HepG2 (cell line): ENCODE measurements around the gene RHOT2. TPM values are rescaled to one million over a fixed set of nuclear protein-coding genes. Genes with fewer than 3 reads are reported as not detected.

Experiments
- BRF2 ChIP-seq: sonication (generic); formaldehyde crosslinking; IDR thresholded peaks from 2 replicates; pipeline ENCODE4 v1.8.1; 2022; ENCODE audit warnings: mild to moderate bottlenecking, missing genetic modification reagents
- HNF4G ChIP-seq, 2 experiments: sonication (generic) in 1 of 2; formaldehyde crosslinking in 1 of 2; IDR thresholded peaks; 2 replicates each; pipeline versions ENCODE4 v1.4.0 to v1.6.1; 2011 to 2020; ENCODE audit warnings: borderline replicate concordance in 2 of 2, low read depth in 2 of 2, mild to moderate bottlenecking in 2 of 2, low read length in 1 of 2, missing genetic modification reagents in 1 of 2, moderate library complexity in 1 of 2
- JUNB ChIP-seq: sonication (generic); formaldehyde crosslinking; IDR thresholded peaks from 2 replicates; pipeline ENCODE4 v1.8.0; 2022; ENCODE audit warnings: missing genetic modification reagents, mild to moderate bottlenecking, borderline replicate concordance
- KLF9 ChIP-seq: IDR thresholded peaks from 2 replicates; pipeline ENCODE4 v1.6.1; 2016; ENCODE audit warnings: low read depth
- MXD4 ChIP-seq: IDR thresholded peaks from 2 replicates; pipeline ENCODE4 v1.6.1; 2016; ENCODE audit warnings: mild to moderate bottlenecking, missing biosample characterization, missing genetic modification reagents
- NFE2L2 ChIP-seq: fragments of 150-350 bp; IDR thresholded peaks from 2 replicates; pipeline ENCODE4 v1.6.1; 2014; ENCODE audit warnings: low read length
- ONECUT2 ChIP-seq: sonication (generic); formaldehyde crosslinking; IDR thresholded peaks from 2 replicates; pipeline ENCODE4 v1.4.0; 2020; ENCODE audit warnings: missing genetic modification reagents
- REXO4 ChIP-seq: sonication (generic); formaldehyde crosslinking; IDR thresholded peaks from 2 replicates; pipeline ENCODE4 v1.8.0; 2022; ENCODE audit warnings: missing genetic modification reagents, mild to moderate bottlenecking, borderline replicate concordance
- SAFB2 ChIP-seq: sonication (generic); formaldehyde crosslinking; IDR thresholded peaks from 2 replicates; pipeline ENCODE4 v1.5.1; 2020; ENCODE audit warnings: missing genetic modification reagents, low read depth, mild to moderate bottlenecking, borderline replicate concordance
- SALL1 ChIP-seq: sonication (generic); formaldehyde crosslinking; IDR thresholded peaks from 2 replicates; pipeline ENCODE4 v1.8.0; 2022; ENCODE audit warnings: mild to moderate bottlenecking, missing genetic modification reagents
- SOX6 ChIP-seq, 2 experiments: fragments of 450-650 bp in 1 of 2; sonication (generic) in 1 of 2; formaldehyde crosslinking in 1 of 2; IDR thresholded peaks; 2 replicates each; pipeline versions ENCODE4 v1.4.0 to v1.6.1; 2017 to 2020; ENCODE audit warnings: antibody characterized with exemption in 1 of 2, mild to moderate bottlenecking in 1 of 2, missing genetic modification reagents in 1 of 2
- ZBTB20 ChIP-seq: sonication (generic); formaldehyde crosslinking; IDR thresholded peaks from 2 replicates; pipeline ENCODE4 v1.8.1; 2023; ENCODE audit warnings: missing genetic modification reagents, low read depth, mild to moderate bottlenecking, borderline replicate concordance
- ZEB1 ChIP-seq: IDR thresholded peaks from 2 replicates; pipeline ENCODE4 v1.6.1; 2012; ENCODE audit warnings: mild to moderate bottlenecking, low read depth, inconsistent platforms; ENCODE audit not compliant: insufficient replicate concordance
- ZFP36 ChIP-seq: fragments of 150-350 bp; IDR thresholded peaks from 2 replicates; pipeline ENCODE4 v1.6.1; 2018; ENCODE audit warnings: borderline replicate concordance, low read length, low read depth; ENCODE audit not compliant: partially characterized antibody
- ZNF883 ChIP-seq: sonication (generic); formaldehyde crosslinking; IDR thresholded peaks from 2 replicates; pipeline ENCODE4 v1.5.1; 2020; ENCODE audit warnings: mild to moderate bottlenecking, missing genetic modification reagents; ENCODE audit errors: not compliant biosample characterization
- ZSCAN20 ChIP-seq: sonication (generic); formaldehyde crosslinking; IDR thresholded peaks from 2 replicates; pipeline ENCODE4 v1.4.0; 2020; ENCODE audit warnings: missing genetic modification reagents, mild to moderate bottlenecking, borderline replicate concordance
- polyA plus RNA-seq, 8 experiments: library from polyadenylated mRNA; depleted of rRNA in 3 of 8; stranded (reverse) in 7 of 8; unstranded in 1 of 8; fragments of >200 nt; fragmentation: Illumina TruSeq in 4 of 8; extraction: Trizol in 4 of 8; gene quantifications; 2 replicates each; pipeline versions ENCODE4 v1.2.1 to v1.2.3, GENCODE V29; 2011 to 2016; ENCODE audit warnings: low read depth in 4 of 8, missing spikeins in 1 of 8, mixed read lengths in 1 of 8; ENCODE audit not compliant: insufficient read depth in 1 of 8
- total RNA-seq, 5 experiments: library from RNA; depleted of rRNA; stranded (reverse); fragments of >200 nt; fragmentation: Illumina TruSeq; extraction: Trizol; gene quantifications; 2 replicates each; pipeline ENCODE4 v1.2.3, GENCODE V29; 2016; ENCODE audit warnings: low read depth in 1 of 5
- TF ChIP-seq, protein P1 (sequence below): sonication (generic); formaldehyde crosslinking; IDR thresholded peaks from 2 replicates; pipeline ENCODE4 v1.5.1; 2020; ENCODE audit warnings: mild to moderate bottlenecking, missing genetic modification reagents, moderate library complexity
- TF ChIP-seq, protein P2 (sequence below): sonication (generic); formaldehyde crosslinking; IDR thresholded peaks from 2 replicates; pipeline ENCODE4 v1.5.1; 2020; ENCODE audit warnings: missing genetic modification reagents, mild to moderate bottlenecking, borderline replicate concordance
- TF ChIP-seq, protein P3 (sequence below): sonication (generic); formaldehyde crosslinking; IDR thresholded peaks from 2 replicates; pipeline ENCODE4 v1.4.0; 2020; ENCODE audit warnings: missing genetic modification reagents, low read depth, mild to moderate bottlenecking, borderline replicate concordance

The RHOT2 gene
- total and polyA plus RNA-seq, 2 of the 13 experiments (the other 11 are each of a cell fraction or from before 2014, with no cell fraction given), result 63.6 to 76.9 TPM

DNA sequence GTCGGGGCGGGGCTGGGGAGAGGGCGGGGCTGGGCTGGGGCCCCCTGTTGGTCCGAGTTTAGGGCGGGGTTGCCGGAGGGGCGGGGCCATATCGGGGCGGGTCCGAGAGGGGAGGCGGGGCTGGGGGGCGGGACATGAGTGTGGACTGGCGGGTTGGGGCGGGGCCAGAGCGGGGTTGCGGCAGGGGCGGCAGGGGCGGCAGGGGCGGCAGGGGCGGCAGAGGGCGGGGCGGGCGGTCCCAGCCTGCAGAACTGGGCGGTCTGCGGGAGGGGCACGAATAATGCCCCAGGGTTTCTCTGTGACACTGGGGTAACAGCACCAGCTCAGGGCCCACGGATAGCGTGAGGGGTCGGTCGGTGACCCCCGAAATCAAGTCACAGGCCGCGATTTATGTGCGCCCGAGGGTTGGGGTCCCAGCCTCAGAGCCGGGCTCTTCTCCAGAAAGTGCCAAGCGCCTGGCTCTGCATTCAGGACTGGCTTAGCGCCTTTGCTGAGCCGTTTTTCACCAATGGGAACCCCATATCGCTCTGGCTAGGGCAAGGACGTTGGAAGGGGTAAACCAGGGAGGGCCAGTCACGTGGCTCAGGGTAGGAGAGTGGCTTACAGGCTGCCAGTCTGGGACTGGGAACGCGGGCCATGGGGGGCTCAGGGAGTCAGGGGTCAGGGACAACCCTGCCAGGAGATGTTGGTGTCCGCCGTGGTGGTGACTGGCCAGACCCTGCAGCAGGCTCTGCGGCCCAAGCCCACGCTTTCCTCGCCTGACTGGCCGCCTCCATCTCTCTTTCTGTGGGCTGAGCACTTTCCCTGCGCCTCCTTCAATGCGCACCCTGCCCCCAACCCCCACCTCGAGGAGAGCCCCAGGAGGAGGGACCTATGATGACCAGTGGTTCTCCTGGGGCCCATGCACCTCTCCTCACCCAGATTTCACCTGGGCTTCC is 30.6 kb upstream of the RHOT2 start (continued):
- TF ChIP-seq, protein P1, sequence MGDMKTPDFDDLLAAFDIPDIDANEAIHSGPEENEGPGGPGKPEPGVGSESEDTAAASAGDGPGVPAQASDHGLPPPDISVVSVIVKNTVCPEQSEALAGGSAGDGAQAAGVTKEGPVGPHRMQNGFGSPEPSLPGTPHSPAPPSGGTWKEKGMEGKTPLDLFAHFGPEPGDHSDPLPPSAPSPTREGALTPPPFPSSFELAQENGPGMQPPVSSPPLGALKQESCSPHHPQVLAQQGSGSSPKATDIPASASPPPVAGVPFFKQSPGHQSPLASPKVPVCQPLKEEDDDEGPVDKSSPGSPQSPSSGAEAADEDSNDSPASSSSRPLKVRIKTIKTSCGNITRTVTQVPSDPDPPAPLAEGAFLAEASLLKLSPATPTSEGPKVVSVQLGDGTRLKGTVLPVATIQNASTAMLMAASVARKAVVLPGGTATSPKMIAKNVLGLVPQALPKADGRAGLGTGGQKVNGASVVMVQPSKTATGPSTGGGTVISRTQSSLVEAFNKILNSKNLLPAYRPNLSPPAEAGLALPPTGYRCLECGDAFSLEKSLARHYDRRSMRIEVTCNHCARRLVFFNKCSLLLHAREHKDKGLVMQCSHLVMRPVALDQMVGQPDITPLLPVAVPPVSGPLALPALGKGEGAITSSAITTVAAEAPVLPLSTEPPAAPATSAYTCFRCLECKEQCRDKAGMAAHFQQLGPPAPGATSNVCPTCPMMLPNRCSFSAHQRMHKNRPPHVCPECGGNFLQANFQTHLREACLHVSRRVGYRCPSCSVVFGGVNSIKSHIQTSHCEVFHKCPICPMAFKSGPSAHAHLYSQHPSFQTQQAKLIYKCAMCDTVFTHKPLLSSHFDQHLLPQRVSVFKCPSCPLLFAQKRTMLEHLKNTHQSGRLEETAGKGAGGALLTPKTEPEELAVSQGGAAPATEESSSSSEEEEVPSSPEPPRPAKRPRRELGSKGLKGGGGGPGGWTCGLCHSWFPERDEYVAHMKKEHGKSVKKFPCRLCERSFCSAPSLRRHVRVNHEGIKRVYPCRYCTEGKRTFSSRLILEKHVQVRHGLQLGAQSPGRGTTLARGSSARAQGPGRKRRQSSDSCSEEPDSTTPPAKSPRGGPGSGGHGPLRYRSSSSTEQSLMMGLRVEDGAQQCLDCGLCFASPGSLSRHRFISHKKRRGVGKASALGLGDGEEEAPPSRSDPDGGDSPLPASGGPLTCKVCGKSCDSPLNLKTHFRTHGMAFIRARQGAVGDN, result peak; percentile 57
- TF ChIP-seq, protein P2, sequence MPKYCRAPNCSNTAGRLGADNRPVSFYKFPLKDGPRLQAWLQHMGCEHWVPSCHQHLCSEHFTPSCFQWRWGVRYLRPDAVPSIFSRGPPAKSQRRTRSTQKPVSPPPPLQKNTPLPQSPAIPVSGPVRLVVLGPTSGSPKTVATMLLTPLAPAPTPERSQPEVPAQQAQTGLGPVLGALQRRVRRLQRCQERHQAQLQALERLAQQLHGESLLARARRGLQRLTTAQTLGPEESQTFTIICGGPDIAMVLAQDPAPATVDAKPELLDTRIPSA (CRISPR knock-in tag), result 0 out of 2 replicates have a peak, but pooled peaks have one; percentile 12
- no peak for TF ChIP-seq KLF9 (CRISPR knock-in tag)
- TF ChIP-seq ZFP36, result no peak
- TF ChIP-seq, protein P3, sequence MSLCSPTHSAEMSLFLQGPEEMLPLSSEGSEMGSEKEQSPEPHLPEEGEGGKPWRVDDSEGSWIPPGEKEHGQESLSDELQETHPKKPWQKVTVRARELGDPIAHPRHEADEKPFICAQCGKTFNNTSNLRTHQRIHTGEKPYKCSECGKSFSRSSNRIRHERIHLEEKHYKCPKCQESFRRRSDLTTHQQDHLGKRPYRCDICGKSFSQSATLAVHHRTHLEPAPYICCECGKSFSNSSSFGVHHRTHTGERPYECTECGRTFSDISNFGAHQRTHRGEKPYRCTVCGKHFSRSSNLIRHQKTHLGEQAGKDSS, result no peak
- TF ChIP-seq SAFB2, result 0 out of 2 replicates have a peak, but pooled peaks have one; percentile 76
- no peak for TF ChIP-seq MXD4 (CRISPR knock-in tag)
- TF ChIP-seq NFE2L2, result no peak
- peak; percentile 73 for TF ChIP-seq ZNF883 (CRISPR knock-in tag)
- 0 out of 2 replicates have a peak, but pooled peaks have one; percentile 18 for TF ChIP-seq SALL1 (CRISPR knock-in tag)
- TF ChIP-seq REXO4 (CRISPR knock-in tag), result no peak
- 0 out of 2 replicates have a peak, but pooled peaks have one; percentile 29 for TF ChIP-seq ZBTB20 (CRISPR knock-in tag)
- no peak for TF ChIP-seq BRF2
- TF ChIP-seq SOX6 (IDR thresholded peaks at IDR 0.05), result no peak
- TF ChIP-seq SOX6 (CRISPR knock-in tag; IDR thresholded peaks at IDR 0.05), result peak; percentile 24; the same call in 1 of the 2 replicates
- no peak for TF ChIP-seq HNF4G (IDR thresholded peaks at IDR 0.05; ENCODE audit: borderline replicate concordance, low read depth, low read length)
- TF ChIP-seq HNF4G (CRISPR knock-in tag; IDR thresholded peaks at IDR 0.05; ENCODE audit: borderline replicate concordance, low read depth), result no peak
- no peak for TF ChIP-seq ZSCAN20 (CRISPR knock-in tag)
- TF ChIP-seq ONECUT2 (CRISPR knock-in tag), result no peak
- TF ChIP-seq ZEB1, result no peak
- no peak for TF ChIP-seq JUNB (CRISPR knock-in tag)
